H9 (cell line): ENCODE measurements around the gene EML1. TPM values are rescaled to one million over a fixed set of nuclear protein-coding genes. Genes with fewer than 3 reads are reported as not detected.

ENCODE experiments used
- DNase-seq: peaks from one replicate; pipeline ENCODE4 v3.0.0-alpha.2; 2017
- H2AFZ ChIP-seq: one replicate; pipeline ENCODE4 v1.6.1; 2013; ENCODE audit warnings: mild to moderate bottlenecking, low read length, control low read depth, moderate library complexity
- H2AK5ac ChIP-seq: 2 replicates; pipeline ENCODE4 v1.6.1; 2013; ENCODE audit warnings: low read length, control low read depth, mixed read lengths; ENCODE audit not compliant: insufficient read length
- H2BK120ac ChIP-seq: one replicate; pipeline ENCODE4 v1.6.1; 2013; ENCODE audit warnings: low read depth, mild to moderate bottlenecking, low read length, control low read depth, inconsistent platforms; ENCODE audit not compliant: poor library complexity, severe bottlenecking
- H2BK12ac ChIP-seq: 2 replicates; pipeline ENCODE4 v1.6.1; 2013; ENCODE audit warnings: low read length, control low read depth, mixed read lengths, low read depth; ENCODE audit not compliant: insufficient read length
- H2BK15ac ChIP-seq: 2 replicates; pipeline ENCODE4 v1.6.1; 2013; ENCODE audit warnings: low read depth, low read length, control low read depth
- H2BK20ac ChIP-seq: one replicate; pipeline ENCODE4 v1.6.1; 2013; ENCODE audit warnings: low read depth, mild to moderate bottlenecking, low read length, control low read depth, inconsistent platforms; ENCODE audit not compliant: poor library complexity, severe bottlenecking
- H2BK5ac ChIP-seq: 2 replicates; pipeline ENCODE4 v1.6.1; 2013; ENCODE audit warnings: low read length, control low read depth, mixed read lengths; ENCODE audit not compliant: insufficient read length
- H3K14ac ChIP-seq: 2 replicates; pipeline ENCODE4 v1.6.1; 2013; ENCODE audit warnings: low read length, control low read depth; ENCODE audit not compliant: insufficient read depth
- H3K18ac ChIP-seq: 2 replicates; pipeline ENCODE4 v1.6.1; 2013; ENCODE audit warnings: low read depth, mild to moderate bottlenecking, mixed read lengths, low read length, control low read depth; ENCODE audit not compliant: insufficient read length
- H3K23ac ChIP-seq: 2 replicates; pipeline ENCODE4 v1.6.1; 2013; ENCODE audit warnings: low read length, control low read depth, mixed read lengths, low read depth; ENCODE audit not compliant: insufficient read length
- H3K23me2 ChIP-seq: 2 replicates; pipeline ENCODE4 v1.6.1; 2013; ENCODE audit warnings: low read depth, mild to moderate bottlenecking, mixed read lengths, low read length, control low read depth; ENCODE audit not compliant: insufficient read length, poor library complexity, severe bottlenecking
- H3K27ac ChIP-seq: 2 replicates; pipeline ENCODE4 v1.5.1; 2013; ENCODE audit warnings: low read length, control low read depth, mixed read lengths, low read depth; ENCODE audit not compliant: insufficient read length
- H3K27me3 ChIP-seq: 2 replicates; pipeline ENCODE4 v1.6.1; 2013; ENCODE audit warnings: low read length, control low read depth, inconsistent platforms; ENCODE audit not compliant: insufficient read depth
- H3K4ac ChIP-seq: 2 replicates; pipeline ENCODE4 v1.6.1; 2013; ENCODE audit warnings: low read depth, mild to moderate bottlenecking, control low read depth, inconsistent platforms, low read length, moderate library complexity
- H3K4me1 ChIP-seq: 2 replicates; pipeline ENCODE4 v1.6.1; 2013; ENCODE audit warnings: low read length, control low read depth, inconsistent platforms; ENCODE audit not compliant: insufficient read depth
- H3K4me2 ChIP-seq: 2 replicates; pipeline ENCODE4 v1.6.1; 2013; ENCODE audit warnings: low read length, control low read depth, mixed read lengths; ENCODE audit not compliant: insufficient read length, insufficient read depth
- H3K56ac ChIP-seq: 2 replicates; pipeline ENCODE4 v1.6.1; 2013; ENCODE audit warnings: low read depth, mild to moderate bottlenecking, mixed read lengths, low read length, control low read depth; ENCODE audit not compliant: insufficient read length
- H3K79me1 ChIP-seq: 2 replicates; pipeline ENCODE4 v1.6.1; 2013; ENCODE audit warnings: low read depth, mild to moderate bottlenecking, moderate library complexity, low read length, control low read depth, inconsistent platforms; ENCODE audit not compliant: insufficient read depth, poor library complexity, severe bottlenecking
- H3K79me2 ChIP-seq: 2 replicates; pipeline ENCODE4 v1.6.1; 2013; ENCODE audit warnings: low read length, control low read depth, inconsistent platforms; ENCODE audit not compliant: insufficient read depth
- H3K9ac ChIP-seq: 2 replicates; pipeline ENCODE4 v1.6.1; 2013; ENCODE audit warnings: low read length, control low read depth, mixed read lengths; ENCODE audit not compliant: insufficient read length; ENCODE audit errors: extremely low read depth
- H3K9me3 ChIP-seq: one replicate; pipeline ENCODE4 v1.6.1; 2013; ENCODE audit warnings: low read depth, low read length, inconsistent platforms; ENCODE audit not compliant: control insufficient read depth
- H3T11ph ChIP-seq: one replicate; pipeline ENCODE4 v1.6.1; 2013; ENCODE audit warnings: mild to moderate bottlenecking, low read length, control low read depth, inconsistent platforms
- H4K20me1 ChIP-seq: one replicate; pipeline ENCODE4 v1.6.1; 2013; ENCODE audit not compliant: control insufficient read depth, insufficient read length, insufficient read depth
- H4K5ac ChIP-seq: 2 replicates; pipeline ENCODE4 v1.6.1; 2013; ENCODE audit warnings: low read depth, mild to moderate bottlenecking, mixed read lengths, low read length, control low read depth; ENCODE audit not compliant: insufficient read length
- H4K8ac ChIP-seq: replicated peaks from 2 replicates; pipeline ENCODE4 v1.6.1; 2013; ENCODE audit warnings: low read length, control low read depth, mixed read lengths, low read depth; ENCODE audit not compliant: insufficient read length
- H4K91ac ChIP-seq: 2 replicates; pipeline ENCODE4 v1.6.1; 2013; ENCODE audit warnings: low read depth, mild to moderate bottlenecking, moderate library complexity, mixed read lengths, low read length, control low read depth; ENCODE audit not compliant: insufficient read length
- H3K27ac Mint-ChIP-seq, 3 experiments: 2 replicates in 2 of 3; 3 replicates in 1 of 3; pipeline ENCODE4 v1.8.0; 2020 to 2021; ENCODE audit warnings: mixed read lengths in 3 of 3, mild to moderate bottlenecking in 1 of 3, moderate library complexity in 1 of 3
- H3K27me3 Mint-ChIP-seq: 2 replicates; pipeline ENCODE4 v1.8.0; 2021; ENCODE audit warnings: low read depth, mild to moderate bottlenecking, moderate library complexity, mixed read lengths
- H3K36me3 Mint-ChIP-seq, 3 experiments: 2 replicates in 2 of 3; 3 replicates in 1 of 3; pipeline ENCODE4 v1.8.0; 2020 to 2021; ENCODE audit warnings: low read depth in 3 of 3, mixed read lengths in 3 of 3; ENCODE audit not compliant: insufficient read depth in 1 of 3
- H3K4me1 Mint-ChIP-seq, 2 experiments: 2 replicates each; pipeline ENCODE4 v1.8.0; 2020; ENCODE audit warnings: mixed read lengths in 2 of 2
- H3K4me3 Mint-ChIP-seq, 2 experiments: 2 replicates in 1 of 2; 3 replicates in 1 of 2; pipeline ENCODE4 v1.8.0; 2020 to 2021; ENCODE audit warnings: mild to moderate bottlenecking in 2 of 2, mixed read lengths in 2 of 2, moderate library complexity in 1 of 2
- H3K9me3 Mint-ChIP-seq, 2 experiments: 2 replicates in 1 of 2; 3 replicates in 1 of 2; pipeline ENCODE4 v1.8.0; 2020; ENCODE audit warnings: mild to moderate bottlenecking in 2 of 2, mixed read lengths in 2 of 2, moderate library complexity in 1 of 2
- WGBS: extraction: QIAGEN DNeasy Blood & Tissue Kit; methylation state at CpG from one replicate; pipeline ENCODE4 v1.1.7; 2013; ENCODE audit warnings: missing lambda C conversion rate, low lambda C conversion rate, mixed read lengths; ENCODE audit not compliant: insufficient read length; ENCODE audit errors: extremely low coverage; 5-methylcytosine and 5-hydroxymethylcytosine counted together
- total RNA-seq: library from RNA; stranded (reverse); gene quantifications from 2 replicates; pipeline ENCODE4 v1.2.1, GENCODE V29; 2021
- TF ChIP-seq, protein P1 (sequence below): fragments of 200-600 bp; sonication (generic); conservative IDR thresholded peaks from 3 replicates; pipeline ENCODE4 v1.8.0; 2021; ENCODE audit warnings: antibody characterized with exemption, mild to moderate bottlenecking

EML1 gene
- total RNA-seq, 1 experiment from 2014 or later: 16.7 TPM

- no peak overlapping the region for H2BK20ac ChIP-seq
- no peak overlapping the region for H3K23ac ChIP-seq
- Mint-ChIP-seq H3K4me3 (no peak overlapping the region), H3K27ac (no peak overlapping the region), H3K4me1 (peaks cover 19 to 21% of the 10 kb centered on the region in 2 experiments), H3K36me3 (peaks cover 0 to 3% (median 0%) of the 10 kb centered on the region in 3 experiments; a peak in 1 of 7 replicates), H3K27me3 (no peaks in the 10 kb centered on the region), H3K9me3 (no peaks in the 10 kb centered on the region)
- H3K18ac ChIP-seq: no peak overlapping the region
- H3K4me1 ChIP-seq: no peaks in the 10 kb centered on the region; the same call in 1 of the 2 replicates
- H4K91ac ChIP-seq: no peak overlapping the region
- H3K23me2 ChIP-seq: no peaks in the 10 kb centered on the region
- no peak overlapping the region for H2BK15ac ChIP-seq
- no peak overlapping the region for H3K4me2 ChIP-seq
- H3K56ac ChIP-seq: no peak overlapping the region
- no peak overlapping the region for H3K27ac ChIP-seq
- H2BK5ac ChIP-seq: no peak overlapping the region
- no peak overlapping the region for H3K4ac ChIP-seq
- no peak overlapping the region for H3T11ph ChIP-seq
- H3K79me1 ChIP-seq: no peaks in the 10 kb centered on the region
- H3K9me3 ChIP-seq: no peaks in the 10 kb centered on the region
- no peaks in the 10 kb centered on the region for H4K20me1 ChIP-seq
- no CpG with 5 or more reads among the region's 15 CpGs for WGBS
- H2BK120ac ChIP-seq: no peak overlapping the region
- no peak overlapping the region for H4K8ac ChIP-seq
- DNase-seq: peak; percentile 66
- H4K5ac ChIP-seq: no peak overlapping the region
- TF ChIP-seq, protein P1, sequence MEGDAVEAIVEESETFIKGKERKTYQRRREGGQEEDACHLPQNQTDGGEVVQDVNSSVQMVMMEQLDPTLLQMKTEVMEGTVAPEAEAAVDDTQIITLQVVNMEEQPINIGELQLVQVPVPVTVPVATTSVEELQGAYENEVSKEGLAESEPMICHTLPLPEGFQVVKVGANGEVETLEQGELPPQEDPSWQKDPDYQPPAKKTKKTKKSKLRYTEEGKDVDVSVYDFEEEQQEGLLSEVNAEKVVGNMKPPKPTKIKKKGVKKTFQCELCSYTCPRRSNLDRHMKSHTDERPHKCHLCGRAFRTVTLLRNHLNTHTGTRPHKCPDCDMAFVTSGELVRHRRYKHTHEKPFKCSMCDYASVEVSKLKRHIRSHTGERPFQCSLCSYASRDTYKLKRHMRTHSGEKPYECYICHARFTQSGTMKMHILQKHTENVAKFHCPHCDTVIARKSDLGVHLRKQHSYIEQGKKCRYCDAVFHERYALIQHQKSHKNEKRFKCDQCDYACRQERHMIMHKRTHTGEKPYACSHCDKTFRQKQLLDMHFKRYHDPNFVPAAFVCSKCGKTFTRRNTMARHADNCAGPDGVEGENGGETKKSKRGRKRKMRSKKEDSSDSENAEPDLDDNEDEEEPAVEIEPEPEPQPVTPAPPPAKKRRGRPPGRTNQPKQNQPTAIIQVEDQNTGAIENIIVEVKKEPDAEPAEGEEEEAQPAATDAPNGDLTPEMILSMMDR: no peak
- H3K79me2 ChIP-seq: no peaks in the 10 kb centered on the region
- H2AK5ac ChIP-seq: no peak overlapping the region
- no peak overlapping the region for H2AFZ ChIP-seq
- no peaks in the 10 kb centered on the region for H3K27me3 ChIP-seq
- H3K14ac ChIP-seq: no peak overlapping the region
- H3K9ac ChIP-seq: no peak overlapping the region
- H2BK12ac ChIP-seq: no peak overlapping the region
Observed at GRCh38 chr14:99819514-99819913, 26.3 kb downstream of the EML1 start.
